HG03097 (cell line): ENCODE data around the gene RALGPS1.

Experiments
- ATAC-seq: cut with Tn5 transposase; IDR thresholded peaks from one replicate; pipeline ENCODE4 v1.9.1; 2021; ENCODE audit not compliant: unreplicated experiment, low FRiP score

RALGPS1 gene

DNA sequence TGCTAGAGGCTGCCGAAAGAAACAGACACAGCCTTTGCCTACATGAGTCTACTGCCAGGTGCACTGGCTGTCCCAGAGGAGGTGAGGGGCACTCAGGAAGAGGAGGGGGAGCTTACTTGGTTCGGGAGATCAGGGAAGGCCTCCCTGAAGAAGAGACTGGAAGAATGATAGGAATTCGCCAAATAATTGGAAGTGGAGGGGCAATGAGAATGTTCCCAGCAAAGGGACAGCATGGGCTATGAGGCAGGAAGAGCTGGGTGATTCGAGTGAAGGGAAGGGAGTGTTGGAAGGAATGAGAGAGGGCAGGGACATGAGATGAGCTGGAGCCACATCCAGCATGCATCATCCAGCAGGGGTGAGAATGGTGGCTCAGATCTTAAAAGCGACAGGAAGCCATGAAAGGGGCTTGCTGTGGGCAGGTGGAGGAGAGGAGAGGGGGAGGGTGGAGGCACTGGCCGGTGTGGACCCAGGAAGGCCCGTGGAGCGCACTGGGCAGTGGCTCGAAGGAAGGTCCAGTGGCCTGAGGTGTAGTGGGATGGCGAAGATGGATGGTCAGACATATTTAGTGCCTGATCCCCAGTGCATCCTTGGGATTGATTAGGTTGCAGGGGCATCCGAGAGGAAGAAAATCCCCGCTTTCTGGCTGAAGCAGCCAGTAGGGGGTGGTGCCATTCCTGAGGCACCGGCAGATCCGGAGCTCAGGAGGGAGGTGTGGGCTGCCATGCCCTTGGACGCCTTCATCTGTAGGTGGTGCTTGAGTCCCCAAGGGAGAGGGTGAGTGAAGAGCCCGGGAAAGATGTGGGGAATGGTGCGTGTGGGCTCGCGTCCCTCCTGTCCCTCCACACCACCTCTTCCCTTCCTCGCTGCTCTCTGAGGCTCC lies 296.5 kb downstream of the RALGPS1 start:
- no peak for ATAC-seq

- ATAC-seq: no peak
Observed at GRCh38 chr9:127211983-127212382, 297.4 kb downstream of the RALGPS1 start.

- ATAC-seq: no peak
Observed at GRCh38 chr9:127212453-127212852, 297.9 kb downstream of the RALGPS1 start.

- ATAC-seq: no peak
Observed at GRCh38 chr9:127213859-127214258, 299.3 kb downstream of the RALGPS1 start.

DNA sequence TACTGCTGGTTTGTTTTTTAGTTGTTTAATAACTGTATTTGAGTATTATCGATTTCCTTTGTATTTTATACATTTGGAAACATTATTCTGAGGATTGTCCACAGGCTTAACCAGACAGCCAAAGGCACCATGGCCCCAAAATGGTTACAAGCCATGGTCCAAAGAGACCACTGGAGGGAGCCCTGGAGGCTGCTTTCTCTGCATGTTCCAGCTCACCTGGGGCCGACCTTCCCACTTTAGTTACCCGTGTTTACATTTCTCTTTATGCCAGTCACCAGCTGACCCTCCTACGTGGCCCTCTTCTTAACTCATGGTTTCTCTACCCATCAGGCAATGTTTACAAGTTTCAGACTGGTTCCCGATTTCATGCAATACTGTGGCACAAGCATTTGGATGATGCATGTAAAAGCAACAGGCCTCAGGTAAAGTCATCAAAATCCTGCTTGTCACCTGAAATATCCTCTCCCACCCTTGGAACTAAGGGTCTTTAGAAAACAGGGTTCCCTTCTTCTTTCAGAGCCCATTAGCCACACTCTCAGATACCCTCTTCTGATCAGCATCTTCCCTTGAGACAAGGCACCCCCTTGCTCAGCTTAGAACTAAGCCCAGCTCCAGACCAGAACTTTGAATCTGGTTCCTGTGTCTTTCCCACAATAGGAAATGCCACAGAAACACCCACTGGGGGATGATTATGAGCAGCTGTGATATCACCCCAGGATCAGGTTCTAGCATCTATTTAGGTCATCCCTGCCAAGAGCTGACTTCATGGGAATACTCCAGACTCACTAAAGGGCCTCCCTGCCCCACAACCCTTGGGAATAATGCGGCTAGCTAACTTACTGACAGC lies 300.1 kb downstream of the RALGPS1 start:
- ATAC-seq: no peak

DNA sequence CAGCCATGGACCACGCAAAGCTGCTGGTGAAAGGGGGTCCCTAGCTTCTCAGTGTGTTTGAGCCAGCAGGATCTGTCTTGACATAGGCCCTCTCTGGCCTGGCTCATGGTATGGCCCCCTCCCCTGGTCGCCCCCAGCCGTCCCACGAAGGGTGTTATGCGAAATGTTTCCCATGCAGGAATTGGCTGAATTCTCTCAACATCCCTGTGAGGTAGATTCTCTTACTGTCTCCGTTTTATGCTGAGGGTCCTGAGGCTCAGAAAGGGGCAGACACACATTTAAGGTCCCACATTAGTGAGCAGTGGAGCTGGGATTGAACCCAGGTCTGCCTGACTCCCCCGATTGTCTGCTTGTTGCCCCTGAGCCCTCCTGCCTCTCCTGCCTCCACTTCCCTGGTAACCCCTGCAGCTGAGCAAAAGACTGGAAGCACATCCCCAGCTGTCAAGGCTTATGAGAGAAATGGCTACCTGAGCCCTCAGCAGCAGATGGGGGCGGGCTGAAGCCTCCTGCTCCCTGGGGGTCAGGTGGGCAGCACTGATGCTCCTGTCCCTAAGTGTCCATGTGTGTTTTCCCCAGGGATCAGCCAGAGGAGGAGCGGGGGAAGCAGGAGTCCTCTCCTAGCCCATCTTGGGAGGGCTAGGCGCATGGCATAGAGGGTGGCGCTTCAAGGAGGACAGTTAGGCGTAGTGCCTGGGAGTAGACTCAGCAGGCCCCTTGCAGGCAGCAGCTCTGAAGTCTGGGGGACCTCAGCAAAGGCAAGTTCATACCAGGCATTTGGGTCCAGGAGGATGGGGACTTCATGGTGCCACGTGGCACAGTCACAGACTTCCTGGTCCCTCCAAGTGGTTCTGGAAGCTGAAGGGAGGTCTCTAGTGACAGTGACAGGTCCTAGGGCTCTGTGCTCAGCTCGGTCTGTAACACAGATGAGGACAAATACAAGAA lies 301.0 kb downstream of the RALGPS1 start:
- ATAC-seq: no peak

- no peak for ATAC-seq
Observed at GRCh38 chr9:127216210-127216887, 301.8 kb downstream of the RALGPS1 start.

DNA sequence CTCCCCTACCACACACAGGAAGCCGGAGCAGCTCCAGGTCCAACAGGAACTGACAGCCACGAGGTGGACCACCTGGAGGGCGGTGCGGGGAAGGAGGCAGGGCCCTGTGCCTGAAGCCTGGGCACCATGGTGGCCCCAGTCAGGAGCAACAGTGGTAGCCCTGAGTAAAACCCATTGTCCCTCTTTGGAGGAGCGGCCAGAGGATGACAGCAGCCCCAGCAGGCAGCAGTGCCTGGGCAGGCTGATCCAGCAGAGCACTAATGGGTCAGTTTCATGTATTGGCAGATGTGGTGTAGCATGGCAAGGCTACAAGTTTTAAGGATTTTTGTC lies 302.3 kb downstream of the RALGPS1 start:
- no peak for ATAC-seq

DNA sequence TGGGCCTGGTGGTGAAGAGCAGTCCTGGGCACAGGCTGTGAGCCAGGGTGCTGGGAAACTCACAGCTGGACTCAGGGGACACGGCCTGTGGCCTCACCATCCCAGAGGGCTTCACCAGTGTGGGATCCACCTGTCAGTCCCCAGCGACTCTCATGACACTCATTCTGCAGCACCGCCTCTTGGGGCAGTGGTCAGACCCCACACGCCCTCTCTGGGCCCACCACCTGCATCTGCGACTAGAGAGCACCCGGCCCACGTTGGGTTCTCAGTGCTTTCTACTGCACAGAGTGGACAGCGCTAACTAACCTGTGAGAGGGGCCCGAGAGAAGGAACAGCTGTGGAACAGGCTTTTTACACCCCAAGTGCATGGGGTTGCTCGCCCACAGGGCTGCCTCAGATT lies 304.2 kb downstream of the RALGPS1 start:
- no peak for ATAC-seq

DNA sequence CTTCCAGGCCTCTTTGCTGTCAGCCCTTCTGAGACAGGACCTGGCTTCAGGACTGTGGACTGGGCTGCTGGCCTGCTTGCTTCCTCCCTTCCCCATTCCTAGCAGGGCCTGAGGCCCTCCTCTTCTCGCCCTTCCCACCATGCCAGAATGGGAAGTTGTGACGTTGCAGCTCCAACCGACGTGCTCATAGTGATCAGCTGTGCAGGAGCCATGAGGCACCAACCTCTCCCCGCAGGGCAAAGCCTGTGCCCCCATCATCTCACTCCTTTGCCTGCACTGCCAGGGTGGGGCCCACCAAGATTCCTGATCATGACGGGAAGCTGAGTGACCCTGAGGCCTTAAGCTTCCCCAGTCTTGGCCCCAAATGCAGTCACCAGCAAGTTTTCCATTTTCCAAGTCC lies 304.9 kb downstream of the RALGPS1 start:
- ATAC-seq: no peak

GRCh38 chr9:127221695-127222094 lies 307.1 kb downstream of the RALGPS1 start:
- ATAC-seq: no peak

GRCh38 chr9:127222388-127223095 lies 308.0 kb downstream of the RALGPS1 start:
- ATAC-seq: no peak

GRCh38 chr9:127223266-127223665 lies 308.7 kb downstream of the RALGPS1 start:
- ATAC-seq: no peak

DNA sequence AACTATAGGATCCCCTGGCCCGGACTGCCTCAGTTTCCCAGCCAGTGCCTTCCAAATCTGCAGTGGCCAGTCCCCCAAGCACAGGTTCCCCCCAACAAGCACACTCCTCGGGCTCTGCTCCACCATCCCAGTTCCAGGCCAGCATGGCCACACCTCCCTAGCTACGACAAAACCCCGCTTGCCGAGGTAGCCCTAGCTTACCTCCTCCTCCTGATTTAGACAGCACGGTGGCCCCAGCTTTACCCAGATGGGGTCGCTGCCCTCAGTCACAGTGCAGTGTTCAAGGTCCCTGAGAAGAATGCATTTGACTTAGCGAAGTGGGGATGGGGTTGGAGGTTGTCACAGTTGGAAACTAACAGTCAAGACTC lies 309.2 kb downstream of the RALGPS1 start:
- ATAC-seq: no peak

- peak; percentile 47 for ATAC-seq
Observed at GRCh38 chr9:127224178-127224882, 309.7 kb downstream of the RALGPS1 start.

DNA sequence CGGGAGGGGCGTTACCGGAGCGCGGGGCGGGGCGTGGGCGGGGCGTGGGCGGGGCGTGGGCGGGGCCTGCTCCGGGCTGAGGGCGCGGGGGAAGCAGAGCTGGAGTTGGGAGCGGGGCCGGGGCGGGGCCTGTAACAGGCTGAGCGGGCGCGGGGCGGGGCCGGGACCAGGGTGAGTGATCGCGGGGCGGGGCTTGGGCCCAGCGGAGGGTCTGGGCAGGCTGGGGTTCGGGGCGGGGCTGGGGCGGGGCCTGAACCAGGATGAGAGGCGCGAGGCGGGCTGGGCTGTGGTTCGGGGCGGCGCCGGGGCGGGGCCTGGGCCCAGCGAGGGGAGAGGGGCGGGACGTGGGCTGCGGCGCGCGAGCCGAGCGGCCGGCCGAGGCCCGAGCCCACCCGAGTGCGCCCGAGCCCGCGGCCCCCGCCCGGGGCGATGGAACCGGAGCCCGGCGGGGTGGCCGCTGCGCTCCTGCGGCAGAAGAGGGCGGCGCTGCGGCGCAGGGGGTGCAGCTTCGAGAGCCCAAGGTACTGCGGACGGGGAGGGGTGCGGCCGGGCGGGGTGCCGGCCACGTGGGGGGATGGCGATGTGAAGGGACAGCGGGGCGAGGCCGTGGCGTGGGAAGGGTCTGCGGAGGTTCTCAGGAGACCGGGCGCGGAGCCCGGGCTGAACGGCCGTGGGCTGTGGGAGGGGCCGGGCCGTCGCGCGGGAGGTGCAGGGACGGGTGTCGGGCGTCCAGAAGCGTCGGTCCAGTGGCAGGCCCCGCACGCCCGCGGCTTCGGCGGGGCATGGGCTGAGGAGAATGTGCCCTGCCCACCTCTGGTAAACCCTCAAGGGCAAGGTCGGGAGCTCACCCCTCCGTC lies 310.5 kb downstream of the RALGPS1 start:
- peak; percentile 40 for ATAC-seq

- ATAC-seq: no peak
Observed at GRCh38 chr9:127225801-127226625, 311.4 kb downstream of the RALGPS1 start.
